Fibroblast of skin of right quadriceps (primary cell): Measurements from ENCODE around the gene RCCD1.
A peak's percentile ranks its signal among the peaks of the same experiment; 100 is the strongest.
"Not testable (repeated sequence)": the region's sequence is repeated elsewhere in the genome, so short reads cannot be mapped to it uniquely, and the experiment has no call there.

Source experiments
- DNase-seq: peaks from one replicate; pipeline ENCODE4 v3.0.0-alpha.2; 2013

Gene RCCD1

DNA sequence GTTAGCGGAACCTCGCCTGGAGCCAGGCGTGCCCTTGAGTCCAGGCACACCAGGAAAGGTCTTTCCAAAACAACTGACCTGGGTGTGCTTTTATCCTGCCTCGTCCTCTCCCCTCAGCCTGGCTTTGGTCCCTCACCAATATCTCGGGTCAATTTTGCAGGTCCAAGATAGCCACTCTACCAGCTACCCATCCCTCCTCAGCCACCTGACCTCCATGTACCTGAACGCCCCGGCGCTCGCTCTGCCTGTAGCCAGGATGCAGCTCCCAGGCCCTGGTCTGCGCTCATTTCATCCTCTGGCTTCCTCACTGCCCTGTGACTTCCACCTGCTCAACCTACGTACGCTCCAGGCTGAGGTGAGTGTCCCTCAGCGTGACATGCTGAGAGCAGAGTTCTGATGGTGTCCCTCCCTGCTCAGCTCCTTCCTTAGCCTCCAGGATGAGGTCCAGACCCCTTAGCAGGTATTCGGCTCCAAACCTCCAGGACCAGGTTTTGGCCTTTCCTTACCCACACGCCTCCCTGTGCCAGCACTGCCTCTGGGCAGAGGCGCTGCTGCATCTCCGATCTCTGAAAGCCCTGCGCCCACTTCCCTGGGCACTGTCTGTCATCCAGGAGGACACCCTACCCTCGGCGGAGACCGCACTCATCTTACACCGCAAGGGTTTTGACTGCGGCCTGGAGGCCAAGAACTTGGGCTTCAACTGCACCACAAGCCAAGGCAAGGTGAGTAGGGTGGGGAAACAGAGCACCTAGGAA, 36.5 kb upstream of the RCCD1 start:
- no peak for DNase-seq

DNA sequence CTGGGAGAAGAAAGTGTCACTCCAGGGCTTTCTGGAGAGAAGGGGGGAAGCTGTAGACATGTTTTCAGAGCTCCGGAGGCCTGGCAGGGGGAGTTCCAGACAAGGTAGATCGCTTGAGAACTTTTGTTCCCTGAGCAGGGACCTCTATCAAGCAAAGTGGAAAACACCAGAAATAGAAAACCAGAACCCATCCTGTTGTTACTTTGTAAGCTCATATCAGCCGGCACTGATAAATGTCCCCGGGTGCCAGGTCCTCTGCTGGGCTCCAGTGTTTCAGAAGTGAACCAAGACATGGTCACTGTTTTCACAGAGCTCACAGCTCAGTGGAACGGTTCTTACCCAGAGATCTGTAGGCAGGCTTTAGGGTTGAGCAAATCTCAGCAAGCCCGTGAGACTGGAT, 35.8 kb upstream of the RCCD1 start:
- no peak for DNase-seq

GRCh38 chr15:90921887-90922286, 32.8 kb upstream of the RCCD1 start:
- no peak for DNase-seq

DNA sequence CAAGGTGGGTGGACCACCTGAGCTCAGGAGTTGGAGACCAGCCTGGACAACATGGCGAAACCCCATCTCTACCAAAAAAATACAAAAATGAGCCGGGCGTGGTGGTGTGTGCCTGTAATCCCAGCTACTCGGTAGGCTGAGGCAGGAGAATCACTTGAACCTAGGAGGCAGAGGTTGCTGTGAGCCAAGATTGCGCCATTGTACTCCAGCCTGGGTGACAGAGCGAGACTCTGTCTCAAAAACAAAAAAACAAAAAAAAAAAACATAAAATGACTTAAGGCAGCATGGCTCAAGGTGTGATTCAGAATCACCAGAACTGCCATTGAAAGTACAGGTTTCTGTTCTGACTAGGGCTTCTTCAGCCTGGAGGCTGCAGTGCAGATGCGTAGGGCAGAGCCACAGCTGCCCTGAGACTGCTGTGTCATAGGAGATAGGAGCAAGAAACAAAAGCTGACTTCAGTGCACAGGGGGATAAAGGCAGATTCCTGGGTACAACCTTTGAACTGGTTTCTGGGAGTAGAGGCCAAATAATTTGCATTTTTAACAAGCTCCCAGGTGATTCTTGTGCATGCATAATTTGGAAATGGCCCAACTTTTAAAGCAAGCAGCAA, 31.9 kb upstream of the RCCD1 start:
- not testable (repeated sequence) for DNase-seq

- no peak for DNase-seq
Observed at GRCh38 chr15:90924375-90924774, 30.3 kb upstream of the RCCD1 start.

DNA sequence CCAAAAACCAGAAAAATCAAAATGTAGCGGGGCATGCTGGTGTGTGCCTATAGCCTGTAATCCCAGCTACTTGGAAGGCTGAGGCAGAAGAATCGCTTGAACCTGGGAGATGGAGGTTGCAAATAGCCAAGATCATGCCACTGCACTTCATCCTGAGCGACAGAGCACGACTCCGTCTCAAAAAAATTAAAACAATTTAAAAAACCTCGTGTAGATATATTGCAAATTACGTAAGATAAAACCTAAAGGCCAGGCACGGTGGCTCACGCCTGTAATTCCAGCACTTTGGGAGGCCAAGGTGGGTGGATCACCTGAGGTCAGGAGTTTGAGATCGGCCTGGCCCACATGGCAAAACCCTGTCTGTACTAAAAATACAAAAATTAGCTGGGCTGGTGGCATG, 27.9 kb upstream of the RCCD1 start:
- DNase-seq, result not testable (repeated sequence)

GRCh38 chr15:90928106-90928505, 26.6 kb upstream of the RCCD1 start:
- not testable (repeated sequence) for DNase-seq

GRCh38 chr15:90929246-90930019, 25.3 kb upstream of the RCCD1 start:
- DNase-seq, result no peak

DNA sequence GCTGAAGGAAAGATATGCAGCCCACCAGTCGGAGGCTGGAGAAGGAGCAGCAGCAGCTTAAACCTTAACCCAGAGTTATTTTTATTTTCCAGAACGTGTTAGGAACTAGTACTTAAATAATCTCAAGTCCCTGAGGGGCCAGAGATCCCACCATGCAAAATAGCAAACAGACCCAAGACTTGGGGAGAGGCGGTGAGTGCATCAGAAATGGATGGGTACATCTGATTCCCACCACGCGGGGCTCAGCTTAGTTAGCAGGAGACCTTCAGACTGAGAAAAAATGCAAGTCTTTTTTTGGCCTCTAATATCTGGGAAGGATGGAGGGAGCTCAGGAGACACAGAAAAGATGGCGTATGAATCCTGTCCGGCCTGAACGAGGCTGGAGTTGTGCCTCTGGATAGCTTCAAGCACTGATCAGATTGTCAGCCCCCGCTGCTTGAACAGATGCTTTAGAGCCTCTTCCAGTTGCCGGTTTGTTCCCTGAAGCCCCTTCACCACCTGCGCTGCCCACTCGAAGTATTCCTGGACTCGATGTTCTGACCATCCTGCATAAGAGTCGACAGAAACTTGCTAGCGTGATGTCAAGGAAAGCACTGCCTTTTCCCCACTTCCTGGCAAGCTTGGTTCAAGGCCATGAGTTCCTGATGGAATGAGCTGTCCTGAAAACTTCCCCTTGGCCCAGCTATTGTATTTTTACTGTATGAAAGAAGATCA, 23.7 kb upstream of the RCCD1 start:
- DNase-seq, result no peak

DNA sequence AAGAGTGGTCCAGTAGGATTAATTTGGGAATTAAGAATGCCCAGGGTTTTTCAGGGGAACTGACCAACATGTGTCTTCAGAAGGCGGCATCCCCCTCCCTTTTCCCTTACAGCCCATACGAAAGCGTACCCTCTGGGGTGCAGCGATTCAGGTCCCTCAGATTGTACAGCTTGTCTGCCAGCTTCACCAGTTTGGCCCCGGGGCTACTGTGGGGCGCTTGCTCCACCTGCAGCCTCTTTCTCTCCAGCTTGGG, 23.2 kb upstream of the RCCD1 start:
- DNase-seq, result no peak

DNA sequence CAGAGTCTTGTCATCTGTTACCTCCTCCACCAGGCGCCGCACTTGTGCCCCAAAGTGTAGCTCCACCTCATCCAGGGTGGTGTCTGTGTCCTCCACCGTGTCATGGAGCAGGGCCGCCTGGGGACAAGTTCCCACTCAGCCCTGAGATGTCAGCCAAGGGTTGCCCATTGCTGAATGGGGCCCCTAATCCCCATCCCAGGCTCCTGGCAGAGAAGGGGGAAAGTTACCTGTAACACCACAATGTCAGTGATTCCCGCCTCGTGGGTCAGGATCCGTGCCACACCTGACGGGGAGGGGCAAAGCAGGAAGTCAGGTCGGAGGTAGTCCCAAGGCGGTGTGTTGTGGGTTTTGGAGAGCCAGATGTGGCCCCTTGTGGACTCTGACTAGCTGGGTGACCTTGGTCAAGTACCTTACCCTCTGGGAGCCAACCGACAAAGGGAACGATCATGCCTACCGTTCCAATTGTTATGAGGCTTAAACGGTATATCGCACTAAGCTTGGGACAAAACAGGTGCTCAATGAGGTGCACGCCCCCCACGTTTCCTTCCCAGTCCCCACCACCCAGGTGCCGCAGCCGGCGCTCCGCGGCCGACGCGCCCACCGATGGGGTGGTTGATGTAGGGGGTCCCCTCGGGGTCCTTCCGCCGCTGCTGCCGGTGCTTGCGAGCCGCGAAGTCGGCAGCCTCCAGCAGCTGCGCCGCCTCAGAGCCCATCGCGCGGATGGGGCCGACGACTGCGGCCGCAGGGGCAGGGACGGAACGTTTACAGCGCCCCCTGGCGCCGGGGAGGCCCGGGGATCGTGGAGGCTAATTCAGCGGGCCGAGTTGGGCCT, 22.6 kb upstream of the RCCD1 start, which contains the start of gene HDDC3:
TSS of gene HDDC3 (minus strand) at position 722 of the 832 bp plus-strand sequence. CDS start at position 713, 9 bp downstream.
- DNase-seq, result peak; percentile 72

DNA sequence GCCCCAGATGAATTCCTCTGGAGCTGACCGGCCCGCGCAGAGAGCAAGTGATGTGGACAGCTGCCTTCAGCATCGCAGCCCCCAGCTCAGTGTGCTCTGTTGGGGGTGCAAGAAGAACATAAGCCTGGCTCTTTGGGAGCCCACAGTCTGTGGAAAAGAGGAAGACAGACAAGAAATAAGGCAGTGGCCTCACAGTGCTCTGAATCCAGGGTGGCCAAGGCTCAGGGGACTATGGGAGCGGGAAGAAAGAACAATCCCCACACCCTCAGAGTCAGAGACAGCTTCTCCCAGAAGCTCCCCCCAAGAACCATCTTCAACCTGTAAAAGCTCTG, 22.1 kb upstream of the RCCD1 start:
- no peak for DNase-seq

- no peak for DNase-seq
Observed at GRCh38 chr15:90933301-90933700, 21.4 kb upstream of the RCCD1 start.

- DNase-seq, result peak; percentile 75
Observed at GRCh38 chr15:90934256-90934948, 20.3 kb upstream of the RCCD1 start.

DNA sequence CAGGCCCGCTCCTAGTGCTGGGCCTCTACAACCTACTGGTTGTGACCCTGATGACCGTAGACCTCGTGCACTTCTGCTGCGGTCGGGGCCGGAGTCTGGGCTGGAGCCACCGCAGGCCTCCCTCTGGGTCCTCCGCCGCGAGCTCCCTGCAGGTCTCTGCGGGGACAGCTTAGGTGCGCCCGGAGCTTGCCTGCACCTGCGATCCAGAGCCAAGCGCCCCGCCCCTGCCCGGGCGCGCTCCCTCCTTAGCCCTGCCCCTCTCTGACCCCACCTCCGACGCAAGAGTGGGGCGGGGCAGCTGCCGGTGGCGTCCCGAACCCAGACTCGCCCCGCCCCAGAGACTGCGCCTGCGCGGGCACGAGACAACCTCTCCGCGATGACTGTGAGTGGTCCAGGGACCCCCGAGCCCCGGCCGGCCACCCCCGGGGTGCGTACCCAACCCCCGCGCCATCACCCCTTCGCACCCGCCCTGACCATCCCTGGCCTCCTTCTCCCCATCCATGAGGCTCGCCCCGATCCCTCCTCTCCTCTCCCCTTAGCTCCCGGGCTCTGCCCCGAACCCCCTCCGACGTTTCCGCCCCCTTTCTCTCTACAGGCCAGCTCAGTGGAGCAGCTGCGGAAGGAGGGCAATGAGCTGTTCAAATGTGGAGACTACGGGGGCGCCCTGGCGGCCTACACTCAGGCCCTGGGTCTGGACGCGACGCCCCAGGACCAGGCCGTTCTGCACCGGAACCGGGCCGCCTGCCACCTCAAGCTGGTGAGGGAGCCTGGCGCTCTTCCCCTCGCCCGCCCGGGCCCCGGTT, 19.5 kb upstream of the RCCD1 start, which contains the start of gene UNC45A:
TSS of gene UNC45A (plus strand) at position 337 of the 803 bp plus-strand sequence. CDS start at position 377, 40 bp downstream.
- peak; percentile 79 for DNase-seq

DNA sequence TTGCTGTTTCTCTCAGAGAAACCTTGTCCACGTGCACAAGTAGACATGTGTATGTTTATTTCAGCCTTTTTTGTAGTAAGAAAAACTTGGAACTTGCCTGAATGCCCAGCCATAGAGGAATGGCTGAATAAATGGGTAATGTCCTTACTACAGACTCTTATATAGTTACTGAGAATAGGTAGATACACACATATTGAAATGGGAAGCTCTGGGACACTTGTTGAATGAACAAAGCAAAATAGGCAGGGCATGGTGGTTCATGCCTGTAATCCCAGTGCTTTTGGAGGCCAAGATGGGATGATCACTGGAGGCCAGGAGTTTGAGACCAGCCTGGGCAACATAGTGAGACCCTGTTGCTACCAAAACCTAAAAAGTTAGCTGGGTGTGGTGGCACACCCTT, 17.9 kb upstream of the RCCD1 start:
- DNase-seq, result no peak

- no peak for DNase-seq
Observed at GRCh38 chr15:90938261-90938660, 16.4 kb upstream of the RCCD1 start.

GRCh38 chr15:90939756-90940155, 14.9 kb upstream of the RCCD1 start:
- DNase-seq, result no peak

- DNase-seq, result no peak
Observed at GRCh38 chr15:90941038-90941437, 13.6 kb upstream of the RCCD1 start.

- DNase-seq, result no peak
Observed at GRCh38 chr15:90942354-90943120, 12.1 kb upstream of the RCCD1 start.
